ENCODE results near the gene GARIN5B. TPM values are rescaled to one million over a fixed set of nuclear protein-coding genes. Genes with fewer than 3 reads are reported as not detected.
"Not testable (repeated sequence)": the region's sequence is repeated elsewhere in the genome, so short reads cannot be mapped to it uniquely, and the experiment has no call there.

GARIN5B gene
- total and polyA plus RNA-seq, 2 of the 13 experiments (the other 11 are each of a cell fraction or from before 2014, with no cell fraction given), result not detected

- H3K27ac ChIP-seq (ENCODE audit: extremely low read length, insufficient read depth, low read length); H3K9me3 ChIP-seq (ENCODE audit: low read length); H3K36me3 ChIP-seq (replicated peaks in 1 of 2; ENCODE audit: control insufficient read depth in 1 of 2, insufficient read depth in 2 of 2, low read length in 2 of 2); H3K9ac ChIP-seq (ENCODE audit: insufficient read depth, low read depth, low read length); H3K4me2 ChIP-seq (ENCODE audit: low read depth, low read length); DNase-seq (ENCODE audit: low spot score); H4K20me1 ChIP-seq (ENCODE audit: insufficient read depth, low read length); H3K4me3 ChIP-seq (replicated peaks in 1 of 3; ENCODE audit: insufficient read depth in 1 of 3, low read depth in 2 of 3, low read length in 3 of 3); H3K27me3 ChIP-seq (ENCODE audit: control insufficient read depth in 1 of 2, insufficient read depth in 2 of 2, low read length in 2 of 2); BruUV-seq (replicated peaks); H2AFZ ChIP-seq (ENCODE audit: low read length); CTCF ChIA-PET (ENCODE audit: low intra/inter-chr PET ratio, low total read pairs); intact Hi-C loops (cut with micrococcal nuclease; ENCODE audit: unreplicated experiment); ATAC-seq; FAIRE-seq: not testable (repeated sequence)
- WGBS (ENCODE audit: low lambda C conversion rate), result 71% methylated on average over 8 of the region's 8 CpGs
- POLR2A ChIA-PET, result interaction anchor here (1.0 kb wide), 1 partner anchor 129 kb away, joined by 3 read pairs; the partner anchor contains the start of gene HSPBP1
- peaks cover 16% of the 10 kb centered on the region for H3K79me2 ChIP-seq (ENCODE audit: insufficient read depth, low read length)
- peaks cover 26% of the 10 kb centered on the region for H3K4me1 ChIP-seq (ENCODE audit: insufficient read depth, low read length)
- in situ Hi-C loops (cut with HindIII; ENCODE audit: extremely low pct_ligation_motif_present, low pct_unique_long_range_greater_than_20kb), result loop anchor here (5.0 kb wide), 1 partner anchor 262 kb away; the partner anchor contains the start of gene TNNT1
- peak; percentile 47; the same call in 1 of the 2 replicates for TF ChIP-seq ZNF121 (CRISPR knock-in tag; IDR thresholded peaks at IDR 0.05)
Measured at GRCh38 chr19:55409179-55409578, 46.1 kb upstream of the GARIN5B start.

- H4K20me1 ChIP-seq (ENCODE audit: insufficient read depth, low read length), result no peaks in the 10 kb centered on the region
- intact Hi-C loops (cut with micrococcal nuclease; ENCODE audit: unreplicated experiment), result no loop called here
- peak overlapping the region; percentile 57; the same call in 1 of the 2 replicates for H3K4me2 ChIP-seq (ENCODE audit: low read depth, low read length)
- no peak for FAIRE-seq
- no peak overlapping the region for H2AFZ ChIP-seq (ENCODE audit: low read length)
- peaks cover 6 to 13% of the 10 kb centered on the region in 2 experiments; a peak in 4 of 5 replicates for H3K36me3 ChIP-seq (replicated peaks in 1 of 2; ENCODE audit: control insufficient read depth in 1 of 2, insufficient read depth in 2 of 2, low read length in 2 of 2)
- H3K79me2 ChIP-seq (ENCODE audit: insufficient read depth, low read length), result peaks cover 16% of the 10 kb centered on the region
- ChIA-PET POLR2A (no interaction called here), CTCF (ENCODE audit: low intra/inter-chr PET ratio, low total read pairs) (no interaction called here)
- peak overlapping the region; percentile 61 for H3K27ac ChIP-seq (ENCODE audit: extremely low read length, insufficient read depth, low read length)
- peaks cover 26% of the 10 kb centered on the region for H3K4me1 ChIP-seq (ENCODE audit: insufficient read depth, low read length)
- 80% methylated on average over 9 of the region's 9 CpGs for WGBS (ENCODE audit: low lambda C conversion rate)
- H3K9me3 ChIP-seq (ENCODE audit: low read length), result no peaks in the 10 kb centered on the region
- in situ Hi-C loops (cut with HindIII; ENCODE audit: extremely low pct_ligation_motif_present, low pct_unique_long_range_greater_than_20kb), result loop anchor here (5.0 kb wide), 1 partner anchor 261 kb away; the partner anchor contains the start of gene TNNT1
- no peak overlapping the region for H3K9ac ChIP-seq (ENCODE audit: insufficient read depth, low read depth, low read length)
- no TSS peak for BruUV-seq (replicated peaks)
- H3K4me3 ChIP-seq (replicated peaks in 1 of 3; ENCODE audit: insufficient read depth in 1 of 3, low read depth in 2 of 3, low read length in 3 of 3), result peak overlapping the region in 1 of 3 experiments; percentile 83; a peak in 2 of 6 replicates
- no peak for ATAC-seq
- H3K27me3 ChIP-seq (ENCODE audit: control insufficient read depth in 1 of 2, insufficient read depth in 2 of 2, low read length in 2 of 2), result peaks cover 0 to 5% of the 10 kb centered on the region in 2 experiments; a peak in 1 of 5 replicates
- DNase-seq (ENCODE audit: low spot score), result no peak
- TF ChIP-seq ZSCAN20 (CRISPR knock-in tag; IDR thresholded peaks at IDR 0.05; ENCODE audit: borderline replicate concordance) (no peak), SMAD1 (CRISPR knock-in tag; IDR thresholded peaks at IDR 0.05; ENCODE audit: borderline replicate concordance, low read depth) (peak; percentile 2; the same call in 1 of the 2 replicates), ZNF629 (CRISPR knock-in tag; conservative IDR thresholded peaks at IDR 0.05) (peak; percentile 75; the same call in 1 of the 2 replicates), ZNF747 (CRISPR knock-in tag; IDR thresholded peaks at IDR 0.05; ENCODE audit: borderline replicate concordance) (0 out of 2 replicates have a peak, but pooled peaks have one; percentile 28), TBX3 (IDR thresholded peaks at IDR 0.05; ENCODE audit: borderline replicate concordance) (no peak), PRDM4 (CRISPR knock-in tag; IDR thresholded peaks at IDR 0.05; ENCODE audit: borderline replicate concordance) (no peak), BATF2 (CRISPR knock-in tag; IDR thresholded peaks at IDR 0.05) (no peak), EHMT2 (IDR thresholded peaks at IDR 0.05; ENCODE audit: borderline replicate concordance, low read depth, low read length) (peak; percentile 67; the same call in 1 of the 2 replicates), ISX (CRISPR knock-in tag; conservative IDR thresholded peaks at IDR 0.05) (no peak), ZNF770 (CRISPR knock-in tag; IDR thresholded peaks at IDR 0.05) (no peak), ZNF772 (CRISPR knock-in tag; IDR thresholded peaks at IDR 0.05) (no peak), ZNF432 (CRISPR knock-in tag; IDR thresholded peaks at IDR 0.05; ENCODE audit: borderline replicate concordance) (no peak)
Measured at GRCh38 chr19:55408533-55408872, 45.4 kb upstream of the GARIN5B start.
